Measurements from ENCODE around the gene PDIA2. TPM values are rescaled to one million over a fixed set of nuclear protein-coding genes. Genes with fewer than 3 reads are reported as not detected.
A peak's percentile ranks its signal among the peaks of the same experiment; 100 is the strongest.

Gene PDIA2
- total RNA-seq, 6 donors from 2014 or later = 0.52 to 0.64 TPM; not detected in 4

DNA sequence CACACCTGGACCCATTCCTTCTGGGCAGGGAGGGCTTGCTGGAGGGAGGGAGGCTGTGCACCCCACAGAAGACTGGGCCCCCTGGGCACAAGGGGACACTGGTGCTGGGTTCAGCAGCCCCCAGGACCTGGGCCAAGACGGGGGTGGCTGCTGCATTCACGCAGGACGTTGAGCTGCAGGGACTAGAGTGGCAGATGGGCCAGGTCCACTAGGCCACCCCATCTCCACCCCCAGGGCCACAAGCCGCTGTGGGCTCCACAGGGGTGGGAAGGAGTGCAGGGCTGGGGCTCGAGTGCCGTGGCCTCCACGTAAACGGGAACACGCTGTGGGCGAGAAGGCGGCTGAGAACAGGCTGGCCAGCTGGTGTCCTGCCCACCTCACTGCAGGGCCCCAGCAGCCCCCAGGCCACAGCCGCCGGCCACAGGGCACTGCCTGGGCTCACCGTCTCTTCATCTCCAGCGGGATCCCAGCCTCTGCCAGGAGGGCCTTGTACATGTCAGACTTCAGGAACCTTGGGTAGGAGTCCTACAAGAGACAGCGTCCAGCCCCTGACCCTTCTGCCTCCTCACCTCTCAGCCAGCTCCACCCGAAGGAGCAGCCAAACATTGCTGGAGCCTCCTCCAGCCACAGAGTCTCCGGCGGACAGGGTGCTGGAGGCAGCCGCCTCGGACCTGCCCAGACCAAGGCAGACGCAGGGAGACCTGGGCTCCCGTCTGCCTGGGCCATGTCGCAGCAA, 13.7 kb upstream of the PDIA2 start:
- 85 to 92% methylated on average over 13 to 19 of the region's 24 CpGs for WGBS, 2 donors
- DNase-seq (peak in 1 of 2 donors; percentile 76), ATAC-seq (ENCODE audit: low FRiP score in 2 of 2) (no peak)
- no peak overlapping the region for H3K27ac ChIP-seq
- peaks cover 0 to 13% (median 7%) of the 10 kb centered on the region in 4 donors for H3K36me3 ChIP-seq
- no peaks in the 10 kb centered on the region for H3K4me1 ChIP-seq
- H3K27me3 ChIP-seq = no peaks in the 10 kb centered on the region
- TF ChIP-seq POLR2AphosphoS5 (IDR thresholded peaks at IDR 0.05) (no peak), EP300 (IDR thresholded peaks at IDR 0.05) (no peak), POLR2A (IDR thresholded peaks at IDR 0.05) (no peak)
- TF ChIP-seq, protein P1, sequence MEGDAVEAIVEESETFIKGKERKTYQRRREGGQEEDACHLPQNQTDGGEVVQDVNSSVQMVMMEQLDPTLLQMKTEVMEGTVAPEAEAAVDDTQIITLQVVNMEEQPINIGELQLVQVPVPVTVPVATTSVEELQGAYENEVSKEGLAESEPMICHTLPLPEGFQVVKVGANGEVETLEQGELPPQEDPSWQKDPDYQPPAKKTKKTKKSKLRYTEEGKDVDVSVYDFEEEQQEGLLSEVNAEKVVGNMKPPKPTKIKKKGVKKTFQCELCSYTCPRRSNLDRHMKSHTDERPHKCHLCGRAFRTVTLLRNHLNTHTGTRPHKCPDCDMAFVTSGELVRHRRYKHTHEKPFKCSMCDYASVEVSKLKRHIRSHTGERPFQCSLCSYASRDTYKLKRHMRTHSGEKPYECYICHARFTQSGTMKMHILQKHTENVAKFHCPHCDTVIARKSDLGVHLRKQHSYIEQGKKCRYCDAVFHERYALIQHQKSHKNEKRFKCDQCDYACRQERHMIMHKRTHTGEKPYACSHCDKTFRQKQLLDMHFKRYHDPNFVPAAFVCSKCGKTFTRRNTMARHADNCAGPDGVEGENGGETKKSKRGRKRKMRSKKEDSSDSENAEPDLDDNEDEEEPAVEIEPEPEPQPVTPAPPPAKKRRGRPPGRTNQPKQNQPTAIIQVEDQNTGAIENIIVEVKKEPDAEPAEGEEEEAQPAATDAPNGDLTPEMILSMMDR (IDR thresholded peaks at IDR 0.05) = no peak
- no peaks in the 10 kb centered on the region for H3K9me3 ChIP-seq
- no peak overlapping the region for H3K4me3 ChIP-seq

DNA sequence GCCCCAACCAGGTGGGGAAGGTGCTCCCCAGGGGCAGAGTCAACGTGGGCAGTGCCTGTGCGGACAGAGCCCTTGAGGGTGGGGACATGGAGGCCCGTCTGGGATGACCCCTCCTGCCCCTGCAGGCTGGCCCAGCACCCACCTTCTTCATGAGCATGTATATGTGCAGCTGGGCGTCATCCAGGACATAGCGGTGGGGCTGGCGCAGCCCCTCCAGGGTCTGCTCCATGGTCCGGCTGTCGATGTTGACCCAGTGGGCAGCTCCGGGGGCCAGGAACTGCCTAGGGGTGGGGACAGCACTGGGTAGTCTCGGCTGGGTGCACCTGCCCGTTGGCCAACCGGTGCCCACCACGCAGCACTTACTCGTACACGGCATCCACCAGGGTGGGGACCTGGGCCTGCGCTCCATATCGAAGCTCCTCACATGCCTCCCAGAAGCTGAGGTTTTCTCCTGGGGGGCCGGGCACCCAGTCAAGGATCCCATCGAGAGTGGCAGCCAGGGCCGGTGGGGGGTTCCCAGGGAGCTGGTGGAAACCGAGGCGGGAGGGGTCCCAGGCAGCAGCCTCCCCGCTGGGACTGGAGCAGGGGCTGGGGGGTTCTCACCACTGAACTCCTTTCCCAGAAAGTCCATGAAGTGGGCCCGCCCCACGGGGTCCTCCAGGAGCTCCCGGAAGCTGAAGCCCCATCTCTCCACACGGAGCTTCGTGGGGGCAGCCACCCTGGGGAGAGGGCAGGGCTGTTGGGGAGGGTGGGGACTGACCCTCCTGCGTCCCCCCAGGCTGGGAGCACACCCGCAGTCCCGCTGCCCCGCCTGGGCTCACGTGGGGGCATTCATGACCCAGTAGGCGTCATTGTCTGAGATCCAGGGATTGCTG, 12.3 kb upstream of the PDIA2 start:
- TF ChIP-seq POLR2A (IDR thresholded peaks at IDR 0.05) (no peak), POLR2AphosphoS5 (IDR thresholded peaks at IDR 0.05) (no peak), EP300 (IDR thresholded peaks at IDR 0.05) (no peak)
- TF ChIP-seq, protein P1 (IDR thresholded peaks at IDR 0.05) = no peak
- no peak for ATAC-seq (ENCODE audit: low FRiP score in 2 of 2)
- Histone ChIP-seq H3K4me3 (no peak overlapping the region), H3K27me3 (peaks cover 0 to 12% (median 4%) of the 10 kb centered on the region in 4 donors), H3K4me1 (peaks cover 6 to 11% (median 9%) of the 10 kb centered on the region in 4 donors), H3K9me3 (no peaks in the 10 kb centered on the region), H3K27ac (no peak overlapping the region), H3K36me3 (peaks cover 0 to 2% (median 0%) of the 10 kb centered on the region in 4 donors)
- DNase-seq = peak in 1 of 2 donors; percentile 75
- 79 to 91% methylated on average over 10 to 34 of the region's 34 CpGs for WGBS, 2 donors

- DNase-seq (peak in 1 of 2 donors; percentile 74), ATAC-seq (ENCODE audit: low FRiP score in 2 of 2) (no peak)
- H3K4me3 ChIP-seq = no peak overlapping the region
- no peak overlapping the region for H3K27ac ChIP-seq
- no peaks in the 10 kb centered on the region for H3K36me3 ChIP-seq
- WGBS, 2 donors = 66 to 78% methylated on average over 9 to 36 of the region's 36 CpGs
- peaks cover 0 to 21% (median 4%) of the 10 kb centered on the region in 4 donors for H3K27me3 ChIP-seq
- TF ChIP-seq POLR2A (IDR thresholded peaks at IDR 0.05) = no peak
- TF ChIP-seq, protein P1 (IDR thresholded peaks at IDR 0.05) = no peak
- no peak for TF ChIP-seq EP300 (IDR thresholded peaks at IDR 0.05)
- TF ChIP-seq POLR2AphosphoS5 (IDR thresholded peaks at IDR 0.05) = no peak
- H3K4me1 ChIP-seq = peaks cover 13 to 20% (median 15%) of the 10 kb centered on the region in 4 donors
- H3K9me3 ChIP-seq = no peaks in the 10 kb centered on the region
These were observed 10.1 kb upstream of the PDIA2 start for GRCh38 chr16:272633-273546.

GRCh38 chr16:273547-274421, 9.2 kb upstream of the PDIA2 start:
- H3K4me3 ChIP-seq = no peak overlapping the region
- no peaks in the 10 kb centered on the region for H3K9me3 ChIP-seq
- H3K27ac ChIP-seq = no peak overlapping the region
- no peak for ATAC-seq (ENCODE audit: low FRiP score in 2 of 2)
- TF ChIP-seq POLR2A (IDR thresholded peaks at IDR 0.05) (no peak), EP300 (IDR thresholded peaks at IDR 0.05) (no peak), POLR2AphosphoS5 (IDR thresholded peaks at IDR 0.05) (no peak)
- TF ChIP-seq, protein P1 (IDR thresholded peaks at IDR 0.05) = no peak
- WGBS, 2 donors = 87 to 88% methylated on average over 3 to 26 of the region's 30 CpGs
- peak in 1 of 2 donors; percentile 79 for DNase-seq
- peaks cover 13 to 20% (median 15%) of the 10 kb centered on the region in 4 donors for H3K4me1 ChIP-seq
- no peaks in the 10 kb centered on the region for H3K36me3 ChIP-seq
- peaks cover 0 to 21% (median 4%) of the 10 kb centered on the region in 4 donors for H3K27me3 ChIP-seq

Measured in upper lobe of left lung (tissue), 6 donors.